ENCODE measurements around the gene PANK1.

PANK1 gene

DNA sequence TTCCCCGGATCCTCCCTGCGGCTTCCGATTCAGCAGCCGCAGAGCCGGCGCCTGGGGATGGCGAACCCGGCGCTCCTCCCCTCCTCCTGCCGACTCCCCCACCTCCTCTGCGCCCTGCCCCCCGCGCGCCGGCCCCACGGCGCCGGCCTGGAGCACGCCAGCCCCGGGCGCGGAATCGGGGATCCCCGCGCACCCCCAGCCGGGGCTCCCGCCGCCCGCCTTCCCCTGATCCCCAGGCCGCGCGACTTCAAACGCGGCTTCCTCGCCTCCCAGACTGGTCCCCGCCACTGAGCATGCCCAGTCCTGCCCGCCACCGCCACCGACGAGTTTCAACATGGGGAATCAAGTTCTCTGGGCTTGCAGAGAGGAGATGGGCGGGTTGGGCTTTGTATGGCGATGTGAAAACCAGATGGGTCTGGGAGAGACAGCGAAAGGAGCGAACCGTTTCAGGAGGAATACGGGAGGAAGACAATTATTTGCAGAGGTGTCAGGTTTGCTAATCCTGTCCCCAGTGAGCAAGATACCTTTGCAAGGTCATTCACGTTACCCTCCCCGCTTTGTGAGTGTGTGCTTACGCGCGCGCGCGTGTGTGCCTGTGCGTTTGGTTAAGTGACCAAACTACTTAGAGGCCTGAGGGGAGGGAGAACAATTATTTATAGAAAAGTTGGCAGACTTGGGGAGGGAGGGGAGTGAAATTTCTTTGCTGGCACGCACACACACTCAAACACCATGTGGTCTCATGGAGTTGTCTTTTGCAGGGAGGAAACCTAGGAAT is at the start of gene PANK1:
PANK1 (minus strand) TSS at position 276 of the 775 bp plus-strand sequence. CDS start 351 bp downstream, outside the sequence.
- DNase-seq (ENCODE audit: low spot score): peak; percentile 85

DNA sequence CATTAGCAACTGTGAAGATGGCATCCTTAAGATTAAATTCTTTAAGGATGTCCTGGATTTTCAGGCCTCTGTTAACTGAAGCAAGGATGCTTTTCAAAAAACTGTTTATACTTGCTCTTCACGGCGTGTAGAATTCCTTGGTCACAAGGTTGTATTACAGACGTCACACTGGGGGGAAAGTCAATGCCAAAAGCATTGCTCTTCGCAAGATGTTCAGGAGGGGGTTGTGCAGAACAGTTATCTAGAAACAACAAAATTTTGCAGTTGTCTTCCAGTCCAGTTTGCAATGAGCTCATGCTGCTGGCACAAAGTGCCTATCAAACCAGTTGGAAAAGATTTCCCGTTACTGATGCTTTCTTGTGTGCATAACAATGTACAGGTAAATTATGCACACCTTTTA is 48.1 kb upstream of the PANK1 start:
- no peak for DNase-seq (ENCODE audit: low spot score)

DNA sequence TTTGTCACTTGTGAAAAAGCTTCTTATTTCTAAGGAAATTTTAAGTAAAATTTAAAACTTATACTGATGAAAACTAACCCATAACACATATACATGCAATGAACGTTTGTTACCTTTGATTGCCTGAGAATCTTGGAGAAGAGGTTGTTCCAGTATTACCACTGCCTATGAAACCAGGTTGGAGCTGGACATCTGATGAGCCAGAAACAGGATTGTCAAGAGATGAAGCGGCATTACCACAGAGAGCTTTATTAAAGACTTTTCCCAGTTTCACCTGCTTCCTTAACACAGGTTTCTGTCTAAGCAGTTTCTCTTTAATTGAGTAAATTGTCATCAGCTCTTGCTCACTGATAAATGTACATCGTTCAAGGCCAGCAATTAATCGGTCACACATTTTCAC is 47.4 kb upstream of the PANK1 start:
- no peak for DNase-seq (ENCODE audit: low spot score)

DNA sequence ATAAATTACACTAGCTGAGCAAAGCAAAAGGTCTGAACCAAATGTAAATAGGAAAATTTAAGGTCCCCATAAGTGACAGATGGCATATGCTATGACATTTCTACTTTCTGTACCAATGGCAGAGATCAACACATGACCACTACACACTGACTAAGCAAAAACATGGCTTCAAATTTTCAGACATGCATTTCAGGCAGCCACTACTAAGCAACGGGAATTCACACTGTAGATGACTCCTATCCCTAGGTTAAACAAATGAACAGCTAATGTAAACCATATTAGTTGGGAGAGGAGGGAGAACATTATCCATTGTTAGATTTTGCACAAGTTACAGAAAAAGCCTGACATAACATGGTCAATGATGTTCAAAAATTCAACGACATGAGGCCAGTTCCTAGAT is 45.0 kb upstream of the PANK1 start:
- DNase-seq (ENCODE audit: low spot score): no peak

DNA sequence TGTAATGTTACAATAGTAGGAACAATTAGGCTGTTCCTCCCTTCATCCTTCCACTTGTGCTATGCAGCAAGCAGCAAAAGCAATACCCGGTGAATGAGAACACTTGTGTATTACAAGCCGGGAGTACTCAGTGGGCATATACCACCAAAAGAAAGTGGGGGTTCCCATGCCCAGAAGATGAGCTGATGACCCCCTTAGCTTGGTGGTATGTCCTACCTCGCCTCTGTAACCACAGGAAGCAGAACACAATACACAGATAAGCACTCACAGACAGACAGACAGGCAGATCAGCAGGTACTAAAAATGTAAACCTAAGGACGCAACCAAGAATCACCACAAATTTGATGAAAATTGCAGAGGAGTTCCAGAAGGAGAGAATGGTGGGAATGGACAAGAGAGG is 40.9 kb upstream of the PANK1 start:
- DNase-seq (ENCODE audit: low spot score): no peak

DNA sequence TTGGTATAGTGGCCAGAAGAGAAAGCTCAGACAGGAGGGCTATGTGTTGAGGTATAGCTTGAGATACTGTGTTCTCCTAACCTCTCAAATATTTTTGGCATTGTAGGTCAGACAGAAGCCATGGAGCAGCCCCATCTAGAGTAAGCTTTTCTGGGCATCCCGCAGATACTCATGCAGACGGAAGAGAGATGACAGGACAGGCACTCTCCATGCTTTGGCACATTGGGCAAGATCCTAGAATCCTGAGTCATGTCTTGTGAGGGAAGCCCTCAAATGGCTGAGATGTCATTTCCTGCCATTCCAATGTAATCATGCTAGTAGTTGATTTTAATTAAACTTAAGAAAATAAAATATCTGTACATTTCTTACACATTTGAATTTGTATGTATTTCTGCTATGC is 39.6 kb upstream of the PANK1 start:
- DNase-seq (ENCODE audit: low spot score): no peak

DNA sequence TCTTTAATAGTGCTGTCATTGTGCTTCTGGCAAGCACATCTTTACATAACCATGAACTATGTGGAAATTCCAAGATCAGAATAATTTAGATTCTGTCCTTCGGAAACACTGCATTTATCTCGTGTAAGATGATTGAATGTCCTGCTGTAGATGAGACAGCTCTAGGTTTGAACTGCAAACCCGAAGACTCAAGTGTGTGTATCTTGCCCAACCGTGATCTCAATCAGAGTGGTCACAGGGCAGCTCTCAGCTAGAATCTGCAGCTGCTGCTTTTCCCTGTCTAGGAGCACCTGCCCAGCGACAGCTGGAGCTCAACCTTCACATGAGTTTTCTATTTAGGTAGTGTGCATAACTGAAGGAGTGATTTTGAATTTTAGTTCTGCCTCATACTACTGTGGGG is 38.8 kb upstream of the PANK1 start:
- no peak for DNase-seq (ENCODE audit: low spot score)

DNA sequence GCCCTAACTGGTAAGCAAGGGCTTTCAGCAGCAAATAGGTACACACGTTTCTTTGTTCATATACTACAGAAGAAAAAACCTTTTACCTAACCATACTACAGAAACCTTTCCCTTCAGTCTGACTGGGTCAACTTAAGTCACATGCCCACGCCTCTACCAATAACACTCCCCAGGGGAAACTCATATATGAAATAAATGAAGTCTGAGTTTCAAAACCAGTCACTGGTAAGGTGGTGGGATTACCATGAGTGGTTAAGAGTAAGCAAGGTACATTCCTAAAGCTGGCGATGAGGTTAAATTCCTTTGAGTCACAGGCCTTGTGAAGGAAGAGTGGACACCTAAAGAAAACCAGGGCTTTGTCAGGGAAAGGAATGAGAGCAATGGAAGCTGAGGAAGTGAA is 34.9 kb upstream of the PANK1 start:
- no peak for DNase-seq (ENCODE audit: low spot score)

DNA sequence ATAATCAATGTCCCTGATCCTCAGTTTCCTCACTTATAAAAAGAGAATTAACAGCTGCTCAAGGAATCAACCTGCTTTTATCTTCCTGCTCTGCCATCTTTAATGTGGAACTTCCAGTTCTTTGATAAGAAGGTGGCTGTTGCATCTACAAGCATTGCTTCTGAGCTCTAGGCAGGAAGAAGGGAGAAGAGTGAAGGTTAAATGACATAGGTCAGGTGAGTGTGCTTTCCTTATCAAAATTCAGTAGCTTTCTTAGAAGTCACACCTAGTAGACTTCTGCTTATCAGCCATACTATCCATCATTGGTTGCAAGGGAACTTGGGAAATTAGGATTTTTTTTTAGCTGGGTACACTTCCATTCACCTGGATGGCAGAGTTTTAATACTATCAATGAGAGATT is 32.3 kb upstream of the PANK1 start:
- DNase-seq (ENCODE audit: low spot score): no peak

DNA sequence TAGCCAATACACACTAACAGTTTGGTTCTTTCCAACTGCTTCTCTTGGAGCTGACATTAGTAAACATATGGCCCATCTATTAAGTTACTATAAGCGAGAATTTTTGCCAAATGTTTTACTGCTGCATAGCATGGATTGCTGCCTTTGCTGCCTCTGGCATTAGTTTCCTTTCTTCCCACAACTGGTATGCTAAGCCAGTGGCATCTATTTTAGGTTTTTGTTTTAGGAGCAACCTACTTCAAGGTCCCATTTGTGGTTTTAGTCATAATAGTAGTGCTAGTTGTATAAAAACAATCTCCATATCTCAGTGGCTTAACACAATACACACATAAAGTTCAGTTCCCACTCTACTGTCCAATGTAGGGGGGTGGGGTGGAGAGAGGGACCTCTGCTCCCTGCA is 25.9 kb upstream of the PANK1 start:
- DNase-seq (ENCODE audit: low spot score): no peak

DNA sequence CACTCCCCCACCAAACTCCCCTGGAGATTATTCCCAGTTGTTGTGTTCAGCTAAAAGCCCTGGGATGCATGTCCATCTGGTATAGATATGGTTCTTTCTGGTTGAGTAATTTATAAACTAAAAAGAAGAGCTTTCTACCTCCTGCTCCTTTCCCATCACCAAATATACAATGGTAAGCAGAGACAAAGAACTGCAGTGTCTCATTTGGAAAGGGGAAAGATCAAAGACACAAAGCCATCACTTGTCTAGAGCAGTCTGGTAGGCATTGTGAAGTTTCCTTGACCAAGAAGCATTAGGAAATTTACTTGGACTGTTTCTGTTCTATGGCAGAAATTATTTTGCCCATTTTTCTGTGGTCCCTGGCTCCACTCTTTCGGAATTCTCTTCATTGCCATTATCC is 24.9 kb upstream of the PANK1 start:
- no peak for DNase-seq (ENCODE audit: low spot score)

DNA sequence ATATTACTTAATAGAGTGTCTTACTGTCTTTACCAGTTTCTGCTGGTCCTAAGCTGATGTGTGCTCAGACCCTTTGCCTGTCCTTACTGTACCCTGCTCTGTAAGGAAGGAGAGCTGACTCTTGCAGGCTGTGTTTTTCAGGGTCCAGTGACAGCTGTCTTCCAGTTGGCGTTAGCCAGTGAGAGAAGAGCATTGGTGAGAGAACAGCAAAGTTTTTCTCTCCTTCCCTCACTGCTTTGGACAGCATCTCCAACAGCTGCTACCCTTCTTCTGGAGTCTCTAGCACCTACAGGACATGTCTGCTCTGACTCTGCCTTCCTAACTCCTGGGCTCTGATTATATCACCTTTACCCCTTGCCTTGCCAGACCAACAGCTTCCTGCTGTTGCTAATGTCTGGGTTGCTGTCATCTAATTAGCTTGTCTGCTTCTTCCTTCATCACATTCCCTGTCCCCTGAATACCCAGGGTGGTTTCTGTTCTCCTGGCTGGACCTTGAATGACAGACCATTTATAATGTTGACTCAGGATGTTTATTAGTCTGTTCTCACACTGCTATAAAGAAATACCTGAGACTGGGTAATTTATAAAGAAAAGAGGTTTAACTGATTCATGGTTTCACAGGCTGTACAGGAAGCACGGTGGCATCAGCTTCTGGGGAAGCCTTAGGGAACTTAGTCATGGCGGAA is 23.5 kb upstream of the PANK1 start:
- DNase-seq (ENCODE audit: low spot score): no peak

DNA sequence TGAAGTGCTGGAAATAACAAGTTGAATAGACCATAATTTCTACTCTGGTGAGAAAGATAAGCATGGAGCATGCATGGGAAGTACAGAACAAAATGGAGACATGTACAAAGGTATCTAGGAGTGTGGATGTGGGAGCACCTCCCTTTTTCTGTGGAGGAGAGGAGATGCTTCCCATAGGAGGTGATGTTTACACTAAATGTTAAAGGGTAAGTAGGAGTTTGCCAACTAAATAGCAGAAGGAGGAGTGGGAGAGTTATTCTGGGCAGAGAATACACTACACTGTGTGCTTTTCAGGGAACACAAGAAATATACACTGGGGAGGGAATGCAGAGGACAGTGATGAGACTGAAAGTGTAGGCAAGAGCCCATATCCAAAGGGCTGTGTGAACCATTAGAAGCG is 21.1 kb upstream of the PANK1 start:
- DNase-seq (ENCODE audit: low spot score): no peak

DNA sequence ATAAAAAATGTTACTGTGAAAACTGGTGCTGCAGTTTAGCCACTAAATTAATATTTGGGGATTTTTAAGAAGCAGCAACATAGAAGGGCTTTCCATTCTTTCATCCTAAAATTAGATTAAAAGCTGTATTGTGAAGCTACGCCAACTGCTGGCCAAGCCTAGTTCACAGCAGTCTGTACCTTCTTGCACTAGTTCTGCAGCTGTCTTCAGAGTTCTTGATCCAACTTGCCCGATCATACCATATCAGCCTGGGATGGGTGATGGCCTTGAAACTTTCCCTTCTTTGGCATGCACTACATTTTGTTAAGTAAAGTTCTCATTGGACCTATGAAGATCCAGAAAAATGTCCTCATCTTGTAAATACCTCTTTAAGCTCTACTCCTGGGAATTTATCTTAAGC is 20.3 kb upstream of the PANK1 start:
- no peak for DNase-seq (ENCODE audit: low spot score)

DNA sequence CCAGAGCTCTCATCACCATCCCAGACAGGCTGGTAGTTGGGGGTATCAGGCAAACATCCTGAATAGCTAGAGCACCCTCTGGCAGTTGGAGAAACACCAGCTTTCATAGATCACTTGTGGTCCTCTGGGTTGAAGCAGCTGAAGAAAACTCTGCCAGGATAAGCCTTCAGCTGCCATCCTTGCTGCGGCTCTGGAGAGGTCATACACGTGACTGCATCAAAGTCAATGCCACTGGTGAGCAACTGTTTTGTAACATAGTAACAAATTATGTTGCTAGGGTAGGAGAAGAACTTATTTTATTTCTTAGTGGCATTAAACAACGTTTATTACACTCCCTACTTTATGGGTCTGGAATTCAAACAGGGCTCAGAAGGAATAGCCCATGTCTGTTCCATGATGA is 19.2 kb upstream of the PANK1 start:
- no peak for DNase-seq (ENCODE audit: low spot score)

DNA sequence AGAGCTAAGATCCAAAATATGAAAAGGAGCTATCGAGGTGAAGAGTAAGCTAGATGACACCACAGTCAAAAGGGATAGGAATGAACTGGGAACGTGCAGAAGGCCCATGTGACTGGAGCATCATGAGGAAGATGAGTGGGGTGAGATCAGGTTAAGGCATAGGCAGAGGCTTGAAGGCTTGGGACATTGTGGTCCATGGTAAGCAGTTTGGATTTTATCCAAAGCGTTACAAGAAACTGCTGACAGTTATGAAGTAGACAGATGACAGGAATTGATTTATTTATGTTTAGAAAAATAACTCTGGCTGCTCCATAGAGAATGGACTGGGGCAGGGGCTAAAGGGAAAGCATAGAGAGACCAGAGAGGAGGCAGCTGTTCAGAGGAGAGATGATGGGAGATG is 18.1 kb upstream of the PANK1 start:
- DNase-seq (ENCODE audit: low spot score): no peak

DNA sequence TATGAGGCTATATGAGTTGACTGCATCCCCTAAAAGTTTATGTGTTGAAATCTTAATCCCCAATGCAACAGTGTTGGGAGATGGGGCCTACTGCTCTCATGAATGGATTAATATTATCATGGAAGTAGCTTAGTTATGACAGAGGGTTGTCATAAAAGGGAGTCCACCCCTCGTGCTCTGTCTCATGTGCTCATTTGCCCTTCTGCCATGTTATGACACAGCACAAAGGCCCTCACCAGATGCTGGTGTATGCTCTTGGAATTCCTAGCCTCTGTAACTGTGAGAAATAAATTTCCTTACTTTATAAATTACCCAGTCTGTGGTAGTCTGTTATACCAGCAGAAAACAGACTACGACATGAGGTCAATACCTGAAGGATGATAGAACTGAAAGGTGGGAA is 17.6 kb upstream of the PANK1 start:
- no peak for DNase-seq (ENCODE audit: low spot score)

DNA sequence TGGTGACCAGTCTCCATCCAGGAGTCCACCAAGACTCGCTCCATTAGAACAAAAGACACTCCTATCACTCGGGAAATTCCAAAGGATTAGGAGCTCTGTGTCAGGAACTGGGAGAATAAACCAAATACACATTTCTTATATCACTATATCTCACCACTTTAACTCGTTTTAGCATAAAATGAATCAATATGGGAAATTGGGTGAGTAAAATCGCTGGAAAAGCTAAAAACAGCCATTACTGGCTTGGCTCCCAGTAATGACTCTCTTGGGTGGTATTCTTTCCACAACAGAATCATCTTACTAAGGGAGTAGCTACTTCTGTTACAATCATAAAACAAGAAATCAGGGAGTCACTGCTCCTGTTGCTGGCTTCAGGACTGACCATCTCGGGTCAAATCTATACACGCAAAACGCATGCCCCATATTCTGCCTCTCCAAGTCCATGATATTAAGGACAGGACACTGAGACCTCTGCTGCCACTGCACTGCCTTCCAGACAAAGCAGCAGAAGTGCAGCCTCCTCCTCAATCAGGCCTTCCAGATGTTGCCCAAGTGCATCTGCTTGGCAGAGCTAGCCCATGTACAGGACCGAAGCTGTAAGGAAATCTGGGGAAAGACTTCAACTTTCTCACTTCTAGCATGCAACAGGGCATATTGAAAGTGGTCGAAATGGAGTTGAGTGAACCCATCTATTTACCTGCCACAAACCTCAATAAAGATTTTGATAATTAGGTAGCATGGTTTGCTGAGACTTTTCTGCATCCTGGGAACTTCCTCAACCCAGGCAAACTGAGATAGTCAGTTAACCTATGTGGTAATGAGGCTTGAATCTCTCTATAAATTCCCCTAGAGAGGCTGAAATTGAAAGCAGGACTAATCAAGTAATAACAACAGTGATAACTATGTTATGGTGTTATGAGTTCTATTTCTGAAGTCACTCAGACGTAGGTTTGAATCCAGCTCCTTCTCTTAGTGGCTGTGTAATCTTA is 14.4 kb upstream of the PANK1 start:
- DNase-seq (ENCODE audit: low spot score): no peak

DNA sequence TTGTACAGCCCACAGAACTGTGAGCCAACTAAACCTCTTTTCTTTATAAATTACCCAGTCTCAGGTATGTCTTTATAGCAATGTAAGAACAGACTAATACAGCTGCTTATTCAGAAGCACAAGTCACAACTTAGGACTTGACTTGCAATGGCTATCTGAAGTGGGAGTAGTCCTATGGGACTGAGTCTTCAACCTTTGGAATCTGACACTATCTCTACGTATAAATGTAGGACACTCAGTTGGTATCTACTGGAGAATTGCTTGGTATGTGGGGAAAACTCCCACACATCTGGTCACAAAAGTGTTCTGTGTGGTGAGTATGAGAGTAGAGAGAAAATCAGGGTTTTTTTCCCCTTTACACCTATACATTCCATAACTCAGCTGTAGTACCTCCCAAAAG is 12.3 kb upstream of the PANK1 start:
- no peak for DNase-seq (ENCODE audit: low spot score)

DNA sequence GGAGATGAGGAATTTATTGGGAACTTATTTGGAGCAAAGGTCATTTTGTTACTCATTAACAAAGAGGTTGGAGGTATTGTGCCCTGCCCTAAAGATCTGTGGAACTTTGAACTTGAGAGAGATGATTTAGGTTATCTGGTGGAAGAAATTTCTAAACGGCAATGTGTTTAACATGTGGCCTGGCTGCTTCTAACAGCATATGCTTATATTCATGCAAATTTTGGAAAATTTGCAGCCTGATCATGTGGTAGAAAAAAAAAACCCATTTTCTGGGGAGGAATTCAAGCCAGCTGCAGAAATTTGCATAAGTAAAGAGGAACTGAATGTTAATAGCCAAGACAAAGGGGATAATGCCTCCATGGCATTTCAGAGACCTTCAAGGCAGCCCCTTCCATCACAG is 10.7 kb upstream of the PANK1 start:
- no peak for DNase-seq (ENCODE audit: low spot score)

DNA sequence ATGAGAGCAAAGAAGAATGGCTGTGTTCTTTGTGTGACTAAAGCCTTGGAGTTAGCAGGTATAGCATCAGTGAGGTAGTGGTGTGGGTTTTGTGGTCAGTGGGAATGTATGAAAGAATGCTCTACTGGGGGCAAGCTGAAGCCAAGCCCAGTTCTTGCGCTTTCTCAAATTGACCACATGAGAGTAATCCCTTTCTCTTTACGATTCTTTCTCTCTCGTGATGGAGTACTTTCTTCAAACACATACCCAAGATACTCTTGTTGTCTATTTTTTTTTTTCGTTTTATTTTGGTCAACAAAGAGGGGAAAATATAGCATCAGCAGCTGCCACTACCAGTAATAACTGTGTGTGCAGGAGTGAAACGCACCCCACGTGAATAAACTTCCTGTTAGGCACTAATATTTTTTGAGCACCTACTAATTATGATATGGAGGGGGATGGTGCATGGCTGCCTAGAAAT is 8.4 kb upstream of the PANK1 start:
- DNase-seq (ENCODE audit: low spot score): no peak

DNA sequence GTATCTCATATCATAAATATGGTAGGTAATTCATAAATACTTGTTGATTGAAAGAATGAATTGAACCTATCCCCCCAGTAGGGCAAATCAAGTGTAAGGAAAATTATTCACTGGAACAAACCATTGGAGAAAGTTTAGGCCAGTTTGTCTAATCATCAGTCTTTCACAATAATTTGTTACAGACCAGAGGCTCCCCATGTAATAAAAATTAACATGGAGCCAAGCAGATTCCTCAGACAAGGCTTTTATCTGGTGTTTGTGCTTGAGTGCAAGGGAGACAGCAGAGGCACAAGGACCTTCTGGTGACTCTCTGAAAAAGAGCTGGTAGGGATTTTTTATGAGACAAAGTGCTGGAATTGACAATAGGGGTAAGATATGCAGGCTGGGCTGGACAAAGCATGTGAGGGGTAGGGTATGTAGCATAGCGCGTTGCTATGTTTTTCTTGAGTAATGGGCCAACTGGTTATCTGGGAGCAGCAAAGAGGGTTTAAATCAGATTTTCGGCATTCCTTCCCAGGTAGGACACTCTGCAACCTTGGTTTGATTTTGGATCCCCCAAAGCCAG is 7.8 kb upstream of the PANK1 start:
- DNase-seq (ENCODE audit: low spot score): no peak

All from cerebellar cortex (tissue), 1 donor.